GM12878 (cell line): ENCODE measurements around the gene ATP5F1A.
"Not testable (repeated sequence)": the region's sequence is repeated elsewhere in the genome, so short reads cannot be mapped to it uniquely, and the experiment has no call there.

Experiments
- CHD4 ChIP-seq: fragments of 200-600 bp; sonication (generic); IDR thresholded peaks from 2 replicates; pipeline ENCODE4 v1.6.1; 2016; ENCODE audit warnings: mild to moderate bottlenecking
- KDM1A ChIP-seq: fragments of 200-600 bp; sonication (generic); IDR thresholded peaks from 2 replicates; pipeline ENCODE4 v1.6.1; 2016; ENCODE audit warnings: borderline replicate concordance
- POLR2A ChIP-seq: IDR thresholded peaks from 2 replicates; pipeline ENCODE4 v1.6.1; 2011; ENCODE audit warnings: low read depth, mild to moderate bottlenecking, low read length

DNA sequence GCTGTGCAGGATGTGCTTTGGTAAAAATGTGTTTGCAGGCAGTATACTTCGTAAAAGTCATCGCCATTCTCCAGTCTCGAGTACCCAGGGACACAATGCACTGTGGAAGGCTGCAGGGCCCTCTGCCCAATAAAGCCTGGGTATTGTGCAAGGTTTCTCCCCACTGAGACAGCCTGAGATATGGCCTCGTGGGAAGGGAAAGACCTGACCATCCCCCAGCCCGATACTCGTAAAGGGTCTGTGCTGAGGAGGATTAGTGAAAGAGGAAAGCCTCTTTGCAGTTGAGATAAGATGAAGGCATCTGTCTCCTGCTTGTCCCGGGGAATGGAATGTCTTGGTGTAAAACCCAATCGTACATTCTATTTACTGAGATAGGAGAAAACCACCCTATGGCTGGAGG lies 9.6 kb downstream of the ATP5F1A start:
- not testable (repeated sequence) for TF ChIP-seq POLR2A, KDM1A, CHD4
